GM18867 (cell line): ENCODE results near the gene NCOA1.

Source experiments
- ATAC-seq: cut with Tn5 transposase; IDR thresholded peaks from one replicate; pipeline ENCODE4 v1.9.1; 2021; ENCODE audit warnings: mild to moderate bottlenecking, moderate library complexity; ENCODE audit not compliant: unreplicated experiment

Gene NCOA1

GRCh38 chr2:24621779-24622538, 130.9 kb downstream of the NCOA1 start:
- no peak for ATAC-seq

GRCh38 chr2:24623535-24623934, 132.5 kb downstream of the NCOA1 start:
- ATAC-seq, result no peak

GRCh38 chr2:24625728-24626127, 134.7 kb downstream of the NCOA1 start:
- ATAC-seq, result no peak

- ATAC-seq, result no peak
Measured at GRCh38 chr2:24626131-24626530, 135.1 kb downstream of the NCOA1 start.

GRCh38 chr2:24628746-24629145, 137.7 kb downstream of the NCOA1 start:
- no peak for ATAC-seq

GRCh38 chr2:24632172-24632571, 141.1 kb downstream of the NCOA1 start:
- ATAC-seq, result no peak

GRCh38 chr2:24635181-24635580, 144.1 kb downstream of the NCOA1 start:
- ATAC-seq, result no peak

- ATAC-seq, result no peak
Measured at GRCh38 chr2:24638568-24638967, 147.5 kb downstream of the NCOA1 start.

- ATAC-seq, result no peak
Measured at GRCh38 chr2:24642351-24642750, 151.3 kb downstream of the NCOA1 start.

- ATAC-seq, result no peak
Measured at GRCh38 chr2:24643051-24643450, 152.0 kb downstream of the NCOA1 start.

GRCh38 chr2:24644032-24644431, 153.0 kb downstream of the NCOA1 start:
- ATAC-seq, result no peak

GRCh38 chr2:24650997-24651642, 160.1 kb downstream of the NCOA1 start:
- no peak for ATAC-seq

- no peak for ATAC-seq
Measured at GRCh38 chr2:24651643-24652003, 160.6 kb downstream of the NCOA1 start.

GRCh38 chr2:24652265-24653182, 161.5 kb downstream of the NCOA1 start:
- no peak for ATAC-seq

- no peak for ATAC-seq
Measured at GRCh38 chr2:24657818-24658217, 166.8 kb downstream of the NCOA1 start.

GRCh38 chr2:24658531-24659202, 167.6 kb downstream of the NCOA1 start:
- ATAC-seq, result no peak

GRCh38 chr2:24659862-24660261, 168.8 kb downstream of the NCOA1 start:
- ATAC-seq, result no peak

- ATAC-seq, result no peak
Measured at GRCh38 chr2:24667542-24667941, 176.5 kb downstream of the NCOA1 start.

- ATAC-seq, result no peak
Measured at GRCh38 chr2:24671230-24671629, 180.2 kb downstream of the NCOA1 start.

GRCh38 chr2:24672589-24672988, 181.5 kb downstream of the NCOA1 start:
- ATAC-seq, result no peak

- no peak for ATAC-seq
Measured at GRCh38 chr2:24675338-24675737, 184.3 kb downstream of the NCOA1 start.
